Keratinocyte (primary cell): ENCODE measurements around the gene TMEM187.

Source experiments
- EZH2 ChIP-seq: IDR thresholded peaks from one replicate; pipeline ENCODE4 v1.6.1; 2012; ENCODE audit warnings: inconsistent platforms, mild to moderate bottlenecking, low read length, moderate library complexity
- TF ChIP-seq, protein P1 (sequence below), 3 experiments: IDR thresholded peaks in 1 of 3; conservative IDR thresholded peaks in 1 of 3; optimal IDR thresholded peaks in 1 of 3; 2 replicates in 2 of 3; 3 replicates in 1 of 3; pipeline versions ENCODE3 to v1.5.1; 2011; ENCODE audit warnings: low read length in 3 of 3, mild to moderate bottlenecking in 3 of 3, moderate library complexity in 2 of 3, control low read depth in 1 of 3, inconsistent platforms in 1 of 3; ENCODE audit not compliant: insufficient read depth in 2 of 3; ENCODE audit errors: extremely low read depth in 1 of 3

DNA sequence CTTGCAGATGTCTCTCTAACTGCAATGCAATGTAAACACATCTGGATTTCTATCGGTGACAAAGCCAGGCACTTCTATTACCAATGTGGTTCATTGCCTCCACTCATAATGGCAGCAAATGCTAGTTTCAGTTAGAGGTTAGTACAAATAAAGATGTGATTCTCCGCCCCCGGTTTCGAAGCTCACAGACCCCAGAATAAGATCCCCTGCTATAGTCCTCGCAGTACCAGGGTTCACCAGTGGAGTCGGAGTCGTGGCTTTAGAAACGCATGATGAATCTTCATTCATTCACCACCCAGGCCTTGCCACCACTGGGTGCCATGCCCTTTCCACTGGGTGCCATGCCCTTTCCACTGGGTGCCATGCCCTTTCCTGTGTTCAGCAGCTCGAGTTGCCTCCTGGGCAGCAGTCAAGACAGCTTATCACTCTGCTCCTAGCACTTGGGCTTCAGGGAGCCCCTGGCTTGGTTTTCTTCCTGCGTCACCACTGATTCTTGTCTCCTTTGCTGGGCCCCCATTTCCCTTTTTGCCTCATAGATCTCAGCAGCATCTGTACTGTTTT, 34.2 kb upstream of the TMEM187 start:
- TF ChIP-seq, protein P1, sequence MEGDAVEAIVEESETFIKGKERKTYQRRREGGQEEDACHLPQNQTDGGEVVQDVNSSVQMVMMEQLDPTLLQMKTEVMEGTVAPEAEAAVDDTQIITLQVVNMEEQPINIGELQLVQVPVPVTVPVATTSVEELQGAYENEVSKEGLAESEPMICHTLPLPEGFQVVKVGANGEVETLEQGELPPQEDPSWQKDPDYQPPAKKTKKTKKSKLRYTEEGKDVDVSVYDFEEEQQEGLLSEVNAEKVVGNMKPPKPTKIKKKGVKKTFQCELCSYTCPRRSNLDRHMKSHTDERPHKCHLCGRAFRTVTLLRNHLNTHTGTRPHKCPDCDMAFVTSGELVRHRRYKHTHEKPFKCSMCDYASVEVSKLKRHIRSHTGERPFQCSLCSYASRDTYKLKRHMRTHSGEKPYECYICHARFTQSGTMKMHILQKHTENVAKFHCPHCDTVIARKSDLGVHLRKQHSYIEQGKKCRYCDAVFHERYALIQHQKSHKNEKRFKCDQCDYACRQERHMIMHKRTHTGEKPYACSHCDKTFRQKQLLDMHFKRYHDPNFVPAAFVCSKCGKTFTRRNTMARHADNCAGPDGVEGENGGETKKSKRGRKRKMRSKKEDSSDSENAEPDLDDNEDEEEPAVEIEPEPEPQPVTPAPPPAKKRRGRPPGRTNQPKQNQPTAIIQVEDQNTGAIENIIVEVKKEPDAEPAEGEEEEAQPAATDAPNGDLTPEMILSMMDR (optimal IDR thresholded peaks at IDR 0.05 in 1 of 3, IDR thresholded peaks at IDR 0.05 in 1 of 3, conservative IDR thresholded peaks at IDR 0.05 in 1 of 3; ENCODE audit: extremely low read depth in 1 of 3, insufficient read depth in 2 of 3, low read length in 3 of 3): no peak
- no peak for TF ChIP-seq EZH2
